Middle frontal gyrus (tissue), 1 donor: ENCODE results near the gene NUDT22.

Experiments used
- DNase-seq: peaks from one replicate; pipeline ENCODE4 v3.0.0-alpha.2; 2015; ENCODE audit warnings: low spot score; ENCODE audit errors: extremely low spot score

Gene NUDT22

DNA sequence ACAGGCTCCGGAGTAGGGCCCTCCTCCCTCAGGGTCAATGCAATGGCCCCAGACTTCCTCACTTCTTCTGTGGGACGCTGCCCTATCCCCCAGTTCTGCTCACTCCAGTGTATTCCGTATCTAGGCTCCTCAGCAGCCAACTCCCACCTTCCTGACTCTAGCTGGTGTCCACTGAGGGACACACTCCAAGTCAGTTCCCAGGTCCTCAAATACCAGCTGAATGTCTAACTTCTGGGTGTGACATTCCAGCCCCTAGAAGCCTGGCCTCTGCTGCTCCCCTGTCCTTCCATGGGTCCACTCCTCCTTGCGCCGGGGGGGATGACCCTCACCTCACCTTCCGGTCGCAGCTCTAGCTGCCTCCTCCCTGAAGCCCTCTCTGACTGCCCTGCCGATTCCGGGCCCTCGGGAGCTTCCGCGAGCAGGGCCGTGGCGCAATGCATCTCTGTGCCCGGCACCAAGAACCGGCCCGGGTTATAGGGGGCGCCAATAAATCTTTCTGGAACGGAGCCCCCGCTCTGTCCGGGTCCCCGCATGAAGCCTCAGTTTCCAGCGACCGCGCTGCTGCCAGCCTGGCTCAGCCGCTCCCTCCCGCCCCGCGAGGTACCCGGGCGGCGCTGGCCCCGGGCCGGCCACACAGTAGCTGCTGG, 42.9 kb downstream of the NUDT22 start:
- peak; percentile 33 for DNase-seq

GRCh38 chr11:64269540-64270220, 43.6 kb downstream of the NUDT22 start:
- DNase-seq, result peak; percentile 98

GRCh38 chr11:64275031-64275800, 49.1 kb downstream of the NUDT22 start:
- no peak for DNase-seq

DNA sequence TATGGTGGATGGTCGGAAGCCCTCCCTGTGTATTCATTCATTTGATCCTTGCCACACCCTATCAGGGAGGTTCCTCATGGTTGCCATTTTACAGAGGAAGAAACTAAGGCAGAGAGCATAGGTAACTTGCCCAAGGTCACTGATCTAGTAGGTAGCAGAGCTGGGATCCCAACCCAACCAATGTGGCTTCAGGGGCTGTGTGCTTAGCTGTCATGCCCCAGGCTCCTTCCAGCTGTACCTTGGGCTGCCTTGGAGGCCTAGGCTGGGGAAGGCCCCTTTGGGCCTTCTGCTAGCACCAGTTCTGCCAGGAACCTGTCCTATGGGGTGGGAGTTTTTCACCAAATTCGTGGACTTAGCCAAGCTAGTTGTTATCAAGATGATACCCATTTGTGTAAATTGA, 49.8 kb downstream of the NUDT22 start:
- no peak for DNase-seq

- DNase-seq, result no peak
Measured at GRCh38 chr11:64276653-64277431, 50.8 kb downstream of the NUDT22 start.

DNA sequence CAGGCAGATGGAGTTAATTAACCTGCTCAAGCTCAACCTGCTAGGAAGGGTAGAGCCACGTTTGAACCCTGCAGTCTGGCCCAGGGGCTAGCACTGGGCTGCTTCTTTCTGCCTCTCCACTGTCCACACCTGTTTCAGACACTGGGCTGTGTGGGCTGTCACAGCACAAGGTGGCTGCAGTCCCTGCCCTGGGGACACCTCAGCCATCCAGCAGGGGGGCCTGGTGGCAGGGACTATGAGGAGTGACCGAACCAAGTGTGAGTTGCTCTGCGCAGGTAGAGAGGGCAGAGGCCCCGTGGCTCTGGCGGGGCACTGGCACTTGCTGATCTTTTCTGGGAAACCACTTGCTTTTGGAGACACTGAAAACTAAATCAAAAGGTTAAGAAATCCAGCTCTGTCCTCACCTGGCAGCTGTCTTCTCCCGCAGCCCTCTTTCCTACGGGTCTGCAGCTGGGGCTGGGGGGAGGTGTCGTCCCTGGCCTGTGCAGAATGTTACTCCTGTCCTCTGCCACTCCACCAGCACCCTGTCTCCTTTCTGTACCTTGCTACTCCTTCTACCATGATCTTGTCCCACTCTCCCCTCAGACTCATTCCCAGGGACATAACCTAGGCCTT, 52.6 kb downstream of the NUDT22 start:
- no peak for DNase-seq
